GM12801 (cell line): ENCODE data around the gene DOCK4.

ENCODE experiments used
- CTCF ChIP-seq: IDR thresholded peaks from one replicate; pipeline ENCODE4 v1.5.1; 2011; ENCODE audit warnings: control low read depth; ENCODE audit not compliant: insufficient read length; ENCODE audit errors: extremely low read depth

Gene DOCK4

GRCh38 chr7:111753968-111754367 is 452.2 kb downstream of the DOCK4 start:
- no peak for TF ChIP-seq CTCF

- TF ChIP-seq CTCF, result no peak
These were observed 454.1 kb downstream of the DOCK4 start for GRCh38 chr7:111752022-111752582.

- TF ChIP-seq CTCF, result no peak
These were observed 455.3 kb downstream of the DOCK4 start for GRCh38 chr7:111750878-111751277.

GRCh38 chr7:111750228-111750627 is 456.0 kb downstream of the DOCK4 start:
- no peak for TF ChIP-seq CTCF

- TF ChIP-seq CTCF, result no peak
These were observed 456.6 kb downstream of the DOCK4 start for GRCh38 chr7:111749625-111750024.

GRCh38 chr7:111747718-111748117 is 458.5 kb downstream of the DOCK4 start:
- TF ChIP-seq CTCF, result no peak

- no peak for TF ChIP-seq CTCF
These were observed 459.2 kb downstream of the DOCK4 start for GRCh38 chr7:111746950-111747349.
